Naive thymus-derived CD8-positive, alpha-beta T cell (primary cell): Measurements from ENCODE around the gene TBC1D9B. TPM values are rescaled to one million over a fixed set of nuclear protein-coding genes. Genes with fewer than 3 reads are reported as not detected.

Source experiments
- ATAC-seq, 2 donors: fragments of 150-1000 bp; cut with Tn5 transposase in 1 of 2; sonication (Bioruptor Pico), chemical (Tn5 transposase) in 1 of 2; 1 replicate in 1 of 2; 2 replicates in 1 of 2; pipeline ENCODE4 v1.10.0; 2021; ENCODE audit warnings: mild to moderate bottlenecking in 2 of 2, moderate library complexity in 2 of 2
- POLR2A ChIA-PET: fragments of 350-600 bp; sonication (Branson Sonifier 250); formaldehyde crosslinking; loops from one replicate; lab custom pipeline; 2021; ENCODE audit warnings: antibody characterized with exemption; lab: Charles Lee
- DNase-seq, 10 donors: peaks; one replicate each; pipeline versions ENCODE4 v3.0.0 to v3.0.0-alpha.2; 2020 to 2022
- H3K27ac Mint-ChIP-seq, 10 donors: one replicate each; pipeline ENCODE4 v1.8.0; 2020 to 2022; ENCODE audit warnings: mild to moderate bottlenecking in 10 of 10, mixed read lengths in 10 of 10, moderate library complexity in 4 of 10, inconsistent platforms in 1 of 10
- H3K27me3 Mint-ChIP-seq, 5 donors: one replicate each; pipeline ENCODE4 v1.8.0; 2021 to 2022; ENCODE audit warnings: mixed read lengths in 5 of 5
- H3K36me3 Mint-ChIP-seq, 3 donors: one replicate each; pipeline ENCODE4 v1.8.0; 2020 to 2022; ENCODE audit warnings: mixed read lengths in 3 of 3, mild to moderate bottlenecking in 2 of 3, inconsistent platforms in 1 of 3
- H3K4me1 Mint-ChIP-seq, 4 donors: one replicate each; pipeline ENCODE4 v1.8.0; 2021 to 2022; ENCODE audit warnings: mixed read lengths in 4 of 4
- H3K4me3 Mint-ChIP-seq, 10 donors: one replicate each; pipeline ENCODE4 v1.8.0; 2020 to 2022; ENCODE audit warnings: mild to moderate bottlenecking in 10 of 10, mixed read lengths in 10 of 10, moderate library complexity in 6 of 10, inconsistent platforms in 1 of 10
- H3K9me3 Mint-ChIP-seq, 9 donors: one replicate each; pipeline ENCODE4 v1.8.0; 2020 to 2022; ENCODE audit warnings: mixed read lengths in 9 of 9, mild to moderate bottlenecking in 3 of 9, inconsistent platforms in 1 of 9, moderate library complexity in 1 of 9
- polyA plus RNA-seq, 3 donors: library from polyadenylated mRNA; unstranded; fragments of 300-500 nt; fragmentation: Illumina TruSeq; gene quantifications; one replicate each; pipeline ENCODE4 v1.2.3, GENCODE V29; 2021
- total RNA-seq, 8 experiments: library from RNA in 2 of 8; stranded (reverse) in 2 of 8; gene quantifications; one replicate each; pipeline ENCODE4 v1.2.3 and lab custom pipeline; 2021 to 2026

The TBC1D9B gene
- total and polyA plus RNA-seq, 5 experiments from 2014 or later = 11.0 to 89.2 (median 40.6) TPM

- Mint-ChIP-seq H3K36me3 (peaks cover 5 to 98% (median 22%) of the 10 kb centered on the region in 3 donors), H3K9me3 (no peaks in the 10 kb centered on the region), H3K4me1 (peaks cover 16 to 26% (median 21%) of the 10 kb centered on the region in 4 donors), H3K27me3 (no peaks in the 10 kb centered on the region), H3K27ac (peak overlapping the region; percentile 6 to 93 (median 72)), H3K4me3 (no peak overlapping the region)
- DNase-seq (no peak), ATAC-seq (no peak)
- POLR2A ChIA-PET = interaction anchor here (0.7 to 1.6 kb wide), 3 partner anchors 10 to 124 kb away, joined by 3 to 4 read pairs (median 4); no protein-coding TSS in a partner anchor
Measured at GRCh38 chr5:179828756-179829421, 78.8 kb downstream of the TBC1D9B start.

GRCh38 chr5:179827680-179828079 lies 80.0 kb downstream of the TBC1D9B start:
- H3K4me1 Mint-ChIP-seq = peaks cover 16 to 33% (median 27%) of the 10 kb centered on the region in 4 donors
- no peaks in the 10 kb centered on the region for H3K27me3 Mint-ChIP-seq
- DNase-seq (no peak), ATAC-seq (peak in 1 of 2 donors; percentile 19)
- no peaks in the 10 kb centered on the region for H3K9me3 Mint-ChIP-seq
- POLR2A ChIA-PET = no interaction called here
- no peak overlapping the region for H3K4me3 Mint-ChIP-seq
- peak overlapping the region in 9 of 10 donors; percentile 27 to 82 (median 67) for H3K27ac Mint-ChIP-seq
- H3K36me3 Mint-ChIP-seq = peaks cover 0 to 96% (median 15%) of the 10 kb centered on the region in 3 donors

GRCh38 chr5:179825655-179826182 lies 82.0 kb downstream of the TBC1D9B start:
- Mint-ChIP-seq H3K4me1 (peaks cover 26 to 46% (median 40%) of the 10 kb centered on the region in 4 donors), H3K36me3 (peaks cover 0 to 79% (median 13%) of the 10 kb centered on the region in 3 donors), H3K4me3 (no peak overlapping the region), H3K27ac (peak overlapping the region in 3 of 10 donors; percentile 8 to 55 (median 44)), H3K9me3 (no peaks in the 10 kb centered on the region), H3K27me3 (peaks cover 0 to 2% (median 0%) of the 10 kb centered on the region in 5 donors)
- no peak for DNase-seq
- POLR2A ChIA-PET = interaction anchor here (0.7 to 1.4 kb wide), 3 partner anchors 29 to 81 kb away, joined by 3 to 4 read pairs (median 3); partner anchors contain the start of gene LTC4S
- no peak for ATAC-seq

- H3K36me3 Mint-ChIP-seq = peaks cover 0 to 70% (median 10%) of the 10 kb centered on the region in 3 donors
- no peaks in the 10 kb centered on the region for H3K9me3 Mint-ChIP-seq
Measured at GRCh38 chr5:179824745-179825112, 83.0 kb downstream of the TBC1D9B start.

GRCh38 chr5:179823937-179824744 lies 83.6 kb downstream of the TBC1D9B start:
- no peak for DNase-seq
- Mint-ChIP-seq H3K9me3 (no peaks in the 10 kb centered on the region), H3K4me3 (peak overlapping the region in 4 of 10 donors; percentile 4 to 52 (median 28)), H3K27me3 (peaks cover 0 to 2% (median 0%) of the 10 kb centered on the region in 5 donors), H3K27ac (peak overlapping the region in 4 of 10 donors; percentile 44 to 89 (median 76)), H3K4me1 (peaks cover 33 to 56% (median 50%) of the 10 kb centered on the region in 4 donors), H3K36me3 (peaks cover 0 to 64% (median 10%) of the 10 kb centered on the region in 3 donors)
- POLR2A ChIA-PET = interaction anchor here (0.6 to 6.8 kb wide), 7 partner anchors 10 to 38 kb away, joined by 3 to 154 read pairs (median 3); partner anchors contain the start of gene MGAT4B
- no peak for ATAC-seq

More at GRCh38 chr5:179824745-179825112, 83.0 kb downstream of the TBC1D9B start:
- ATAC-seq = no peak
- POLR2A ChIA-PET = interaction anchor here (0.6 to 1.4 kb wide), 3 partner anchors 13 to 28 kb away, joined by 3 to 4 read pairs (median 3); no protein-coding TSS in a partner anchor
- no peak for DNase-seq
- peak overlapping the region in 3 of 10 donors; percentile 10 to 47 (median 12) for H3K4me3 Mint-ChIP-seq
- peaks cover 30 to 51% (median 47%) of the 10 kb centered on the region in 4 donors for H3K4me1 Mint-ChIP-seq
- H3K27ac Mint-ChIP-seq = peak overlapping the region in 5 of 10 donors; percentile 44 to 89 (median 75)
- peaks cover 0 to 2% (median 0%) of the 10 kb centered on the region in 5 donors for H3K27me3 Mint-ChIP-seq

GRCh38 chr5:179822444-179822990 lies 85.2 kb downstream of the TBC1D9B start:
- ATAC-seq = no peak
- Mint-ChIP-seq H3K4me3 (peak overlapping the region; percentile 92 to 99 (median 95)), H3K9me3 (no peaks in the 10 kb centered on the region), H3K36me3 (peaks cover 0 to 49% (median 4%) of the 10 kb centered on the region in 3 donors), H3K27ac (peak overlapping the region; percentile 92 to 99 (median 98)), H3K4me1 (peaks cover 34 to 62% (median 58%) of the 10 kb centered on the region in 4 donors), H3K27me3 (peaks cover 0 to 2% (median 0%) of the 10 kb centered on the region in 5 donors)
- no peak for DNase-seq
- POLR2A ChIA-PET = interaction anchor here (0.6 to 6.8 kb wide), 11 partner anchors 9 to 199 kb away, joined by 3 to 154 read pairs (median 4); partner anchors contain the start of genes HNRNPH1, LTC4S, MGAT4B and MRNIP

GRCh38 chr5:179822059-179822432 lies 85.7 kb downstream of the TBC1D9B start:
- H3K9me3 Mint-ChIP-seq = no peaks in the 10 kb centered on the region
- DNase-seq = no peak
- H3K4me3 Mint-ChIP-seq = peak overlapping the region; percentile 92 to 99 (median 95)
- peak overlapping the region; percentile 92 to 99 (median 98) for H3K27ac Mint-ChIP-seq
- H3K4me1 Mint-ChIP-seq = peaks cover 34 to 63% (median 61%) of the 10 kb centered on the region in 4 donors
- peaks cover 0 to 2% (median 0%) of the 10 kb centered on the region in 5 donors for H3K27me3 Mint-ChIP-seq
- POLR2A ChIA-PET = interaction anchor here (0.7 to 6.8 kb wide), 11 partner anchors 9 to 198 kb away, joined by 3 to 154 read pairs (median 4); partner anchors contain the start of genes HNRNPH1, LTC4S, MGAT4B and MRNIP
- no peak for ATAC-seq
- H3K36me3 Mint-ChIP-seq = peaks cover 0 to 44% (median 4%) of the 10 kb centered on the region in 3 donors

GRCh38 chr5:179821298-179822058 lies 86.2 kb downstream of the TBC1D9B start:
- Mint-ChIP-seq H3K4me1 (peaks cover 32 to 60% (median 58%) of the 10 kb centered on the region in 4 donors), H3K9me3 (no peaks in the 10 kb centered on the region), H3K36me3 (peaks cover 0 to 38% (median 4%) of the 10 kb centered on the region in 3 donors), H3K27me3 (peaks cover 0 to 2% (median 0%) of the 10 kb centered on the region in 5 donors), H3K4me3 (peak overlapping the region; percentile 92 to 99 (median 95)), H3K27ac (peak overlapping the region; percentile 92 to 99 (median 98))
- DNase-seq (peak; percentile 82 to 94 (median 88)), ATAC-seq (peak; percentile 57 to 68)
- POLR2A ChIA-PET = interaction anchor here (0.7 to 6.8 kb wide), 15 partner anchors 8 to 198 kb away, joined by 3 to 154 read pairs (median 8); partner anchors contain the start of genes HNRNPH1, LTC4S, MGAT4B and MRNIP

GRCh38 chr5:179820483-179821297 lies 87.0 kb downstream of the TBC1D9B start, which contains the start of gene SQSTM1:
TSS of gene SQSTM1 (plus strand) at chr5:179820905. CDS start at chr5:179820937, 32 bp downstream.
- H3K27ac Mint-ChIP-seq = peak within 1 kb of the TSS; percentile 92 to 99 (median 98)
- H3K9me3 Mint-ChIP-seq = no peaks in the 10 kb centered on the region
- peaks cover 33 to 63% (median 60%) of the 10 kb centered on the region in 4 donors for H3K4me1 Mint-ChIP-seq
- H3K4me3 Mint-ChIP-seq = peak within 1 kb of the TSS; percentile 92 to 99 (median 95)
- H3K27me3 Mint-ChIP-seq = peaks cover 0 to 2% (median 0%) of the 10 kb centered on the region in 5 donors
- peak; percentile 69 to 87 (median 82) for DNase-seq
- H3K36me3 Mint-ChIP-seq = peaks cover 0 to 31% (median 4%) of the 10 kb centered on the region in 3 donors
- ATAC-seq = peak; percentile 47 to 54
- POLR2A ChIA-PET = interaction anchor here (0.6 to 6.8 kb wide), 12 partner anchors 10 to 197 kb away, joined by 3 to 154 read pairs (median 11); partner anchors contain the start of genes HNRNPH1, LTC4S, MAML1 and MGAT4B

- no peaks in the 10 kb centered on the region for H3K9me3 Mint-ChIP-seq
- POLR2A ChIA-PET = interaction anchor here (0.6 to 6.8 kb wide), 13 partner anchors 9 to 1193 kb away, joined by 3 to 154 read pairs (median 10); partner anchors contain the start of genes CLK4, HNRNPH1, LTC4S and MAML1
- ATAC-seq (no peak), DNase-seq (peak in 1 of 10 donors; percentile 32)
- H3K36me3 Mint-ChIP-seq = peaks cover 0 to 28% (median 4%) of the 10 kb centered on the region in 3 donors
- peaks cover 32 to 66% (median 58%) of the 10 kb centered on the region in 4 donors for H3K4me1 Mint-ChIP-seq
- peak overlapping the region; percentile 85 to 94 (median 89) for H3K27ac Mint-ChIP-seq
- peaks cover 0 to 2% (median 0%) of the 10 kb centered on the region in 5 donors for H3K27me3 Mint-ChIP-seq
- H3K4me3 Mint-ChIP-seq = peak overlapping the region; percentile 74 to 97 (median 84)
Measured at GRCh38 chr5:179820127-179820482, 87.6 kb downstream of the TBC1D9B start.
